SU-DHL-6 (cell line): ENCODE measurements around the gene IPPK.

Source experiments
- H2AFZ ChIP-seq: fragments of 200-600 bp; sonication (generic); 2 replicates; pipeline ENCODE4 v1.6.1; 2014; ENCODE audit warnings: low read depth, mild to moderate bottlenecking, moderate library complexity, mixed read lengths, antibody characterized with exemption, low read length; ENCODE audit not compliant: severe bottlenecking
- H3F3A ChIP-seq: fragments of 200-600 bp; shearing (Covaris generic); 2 replicates; pipeline ENCODE4 v1.6.0; 2016; ENCODE audit warnings: antibody characterized with exemption, mild to moderate bottlenecking; ENCODE audit not compliant: insufficient read depth
- H3K27ac ChIP-seq: fragments of 200-600 bp; sonication (generic); 2 replicates; pipeline ENCODE4 v1.5.1; 2016; ENCODE audit warnings: low read depth, mild to moderate bottlenecking, low read length, moderate library complexity, mixed read lengths
- H3K27me3 ChIP-seq: fragments of 200-600 bp; sonication (generic), shearing (Covaris generic); 2 replicates; pipeline ENCODE4 v1.6.0; 2014; ENCODE audit warnings: mild to moderate bottlenecking, low read length
- H3K36me3 ChIP-seq: fragments of 200-600 bp; sonication (generic); 2 replicates; pipeline ENCODE4 v1.6.1; 2014; ENCODE audit warnings: mild to moderate bottlenecking, low read length, mixed read lengths
- H3K4me2 ChIP-seq: fragments of 300-600, 200-600 bp; shearing (Covaris generic), sonication (generic); 2 replicates; pipeline ENCODE4 v1.6.0; 2014; ENCODE audit warnings: low read length, low read depth, mild to moderate bottlenecking; ENCODE audit not compliant: poor library complexity, severe bottlenecking
- H3K4me3 ChIP-seq: fragments of 200-600 bp; sonication (generic); 2 replicates; pipeline ENCODE4 v1.5.1; 2014; ENCODE audit warnings: antibody characterized with exemption, low read length, mild to moderate bottlenecking, mixed read lengths; ENCODE audit not compliant: insufficient read depth, poor library complexity, severe bottlenecking
- H3K79me2 ChIP-seq: fragments of 200-600 bp; sonication (generic); 2 replicates; pipeline ENCODE4 v1.6.1; 2014; ENCODE audit warnings: mild to moderate bottlenecking, low read length, moderate library complexity; ENCODE audit not compliant: insufficient read depth
- H3K9ac ChIP-seq: fragments of 200-600 bp; sonication (generic); 2 replicates; pipeline ENCODE4 v1.7.0; 2014; ENCODE audit warnings: mild to moderate bottlenecking, low read length
- H3K9me2 ChIP-seq: fragments of 200-600 bp; sonication (generic); replicated peaks from 2 replicates; pipeline ENCODE4 v1.6.1; 2014; ENCODE audit warnings: low read length; ENCODE audit not compliant: insufficient read depth
- H3K9me3 ChIP-seq: fragments of 200-600 bp; sonication (generic); 2 replicates; pipeline ENCODE4 v1.6.1; 2014; ENCODE audit warnings: low read length, mixed read lengths; ENCODE audit not compliant: insufficient read depth
- H4K20me1 ChIP-seq: fragments of 200-600 bp; sonication (generic); 2 replicates; pipeline ENCODE4 v1.6.1; 2014; ENCODE audit warnings: low read depth, mild to moderate bottlenecking, antibody characterized with exemption, low read length, moderate library complexity, mixed read lengths
- CTCF ChIP-seq: fragments of 200-600 bp; sonication (generic); IDR thresholded peaks from one replicate; pipeline ENCODE4 v1.5.1; 2017; ENCODE audit warnings: antibody characterized with exemption, mild to moderate bottlenecking, low read length, moderate library complexity; ENCODE audit not compliant: insufficient read depth, poor library complexity, severe bottlenecking
- EZH2phosphoT487 ChIP-seq: fragments of 200-600 bp; sonication (generic), shearing (Covaris generic); conservative IDR thresholded peaks from 2 replicates; pipeline ENCODE4 v1.6.1; 2018; ENCODE audit warnings: mild to moderate bottlenecking, antibody characterized with exemption, low read length, moderate library complexity, mixed read lengths

IPPK gene

DNA sequence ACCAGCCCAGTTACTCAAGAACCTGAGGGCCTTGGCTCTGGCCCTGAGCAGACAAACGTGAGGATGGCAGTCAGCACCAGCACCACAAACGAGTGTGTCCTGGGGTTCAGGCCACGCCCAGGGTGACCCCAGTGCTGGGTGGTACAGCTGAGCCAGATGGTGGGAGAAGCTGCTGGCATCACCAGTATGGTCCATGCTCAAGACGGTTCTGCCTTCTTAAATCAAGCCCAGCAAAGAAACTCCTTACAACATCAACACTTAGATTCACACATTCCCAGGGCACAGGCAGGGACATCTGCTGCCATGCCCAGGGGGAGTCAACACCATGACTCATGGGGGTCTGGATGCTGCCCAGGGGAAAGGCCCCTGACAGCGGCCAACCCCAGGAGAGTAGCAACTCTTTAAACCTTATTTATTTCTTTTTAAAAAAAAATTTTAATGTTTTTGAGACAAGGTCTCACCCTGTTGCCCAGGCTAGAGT lies 31.3 kb downstream of the IPPK start:
- H3K9ac ChIP-seq, result no peak overlapping the region

GRCh38 chr9:92637886-92638620 lies 31.9 kb downstream of the IPPK start:
- H3K27me3 ChIP-seq, result no peaks in the 10 kb centered on the region
- H3K4me3 ChIP-seq, result no peak overlapping the region
- no peaks in the 10 kb centered on the region for H3K9me3 ChIP-seq
- H3K9me2 ChIP-seq, result no peaks in the 10 kb centered on the region
- no peaks in the 10 kb centered on the region for H3K36me3 ChIP-seq
- no peaks in the 10 kb centered on the region for H3F3A ChIP-seq
- no peak for TF ChIP-seq CTCF
- no peak for TF ChIP-seq EZH2phosphoT487
- H2AFZ ChIP-seq, result no peak overlapping the region
- H4K20me1 ChIP-seq, result no peaks in the 10 kb centered on the region
- no peak overlapping the region for H3K27ac ChIP-seq
- H3K79me2 ChIP-seq, result no peaks in the 10 kb centered on the region
- H3K9ac ChIP-seq, result no peak overlapping the region
- H3K4me2 ChIP-seq, result no peak overlapping the region

More for the DNA sequence above, 31.3 kb downstream of the IPPK start:
- no peaks in the 10 kb centered on the region for H3K9me3 ChIP-seq
- TF ChIP-seq CTCF (no peak), EZH2phosphoT487 (no peak)
- H4K20me1 ChIP-seq, result no peaks in the 10 kb centered on the region
- H3K9me2 ChIP-seq, result no peaks in the 10 kb centered on the region
- H3K4me2 ChIP-seq, result no peak overlapping the region
- no peaks in the 10 kb centered on the region for H3K36me3 ChIP-seq
- H3K4me3 ChIP-seq, result no peak overlapping the region
- no peaks in the 10 kb centered on the region for H3K79me2 ChIP-seq
- H3K27me3 ChIP-seq, result no peaks in the 10 kb centered on the region
- H3K27ac ChIP-seq, result no peak overlapping the region
- no peak overlapping the region for H2AFZ ChIP-seq
- H3F3A ChIP-seq, result no peaks in the 10 kb centered on the region

GRCh38 chr9:92637326-92637725 lies 32.6 kb downstream of the IPPK start:
- TF ChIP-seq EZH2phosphoT487 (no peak), CTCF (no peak)
- Histone ChIP-seq H3K27ac (no peak overlapping the region), H3K4me3 (no peak overlapping the region), H3K9me3 (no peaks in the 10 kb centered on the region), H3K79me2 (no peaks in the 10 kb centered on the region), H3K9ac (no peak overlapping the region), H4K20me1 (no peaks in the 10 kb centered on the region), H3K36me3 (no peaks in the 10 kb centered on the region), H3K4me2 (no peak overlapping the region), H3K9me2 (no peaks in the 10 kb centered on the region), H3K27me3 (no peaks in the 10 kb centered on the region), H2AFZ (no peak overlapping the region), H3F3A (no peaks in the 10 kb centered on the region)
